Measurements from ENCODE around the gene SPTBN5. TPM values are rescaled to one million over a fixed set of nuclear protein-coding genes. Genes with fewer than 3 reads are reported as not detected.

SPTBN5 gene
- total and polyA plus RNA-seq, 12 donors, result under 0.01 to 6.8 (median 0.55) TPM

GRCh38 chr15:41822471-41822870 lies 71.4 kb downstream of the SPTBN5 start:
- DNase-seq, result no peak
- intact Hi-C loops (cut with DNase I), result no loop called here

GRCh38 chr15:41821831-41822230 lies 72.0 kb downstream of the SPTBN5 start:
- Histone ChIP-seq H3K27ac (no peak overlapping the region), H3K9me3 (replicated peaks in 1 of 3) (no peaks in the 10 kb centered on the region), H3K4me3 (no peak overlapping the region), H3K4me1 (replicated peaks in 1 of 2) (no peaks in the 10 kb centered on the region), H3K36me3 (replicated peaks in 1 of 2) (peaks cover 0 to 85% of the 10 kb centered on the region in 2 donors), H3K27me3 (no peaks in the 10 kb centered on the region)
- no peak for DNase-seq
- intact Hi-C loops (cut with DNase I), result no loop called here
- TF ChIP-seq, protein P1, sequence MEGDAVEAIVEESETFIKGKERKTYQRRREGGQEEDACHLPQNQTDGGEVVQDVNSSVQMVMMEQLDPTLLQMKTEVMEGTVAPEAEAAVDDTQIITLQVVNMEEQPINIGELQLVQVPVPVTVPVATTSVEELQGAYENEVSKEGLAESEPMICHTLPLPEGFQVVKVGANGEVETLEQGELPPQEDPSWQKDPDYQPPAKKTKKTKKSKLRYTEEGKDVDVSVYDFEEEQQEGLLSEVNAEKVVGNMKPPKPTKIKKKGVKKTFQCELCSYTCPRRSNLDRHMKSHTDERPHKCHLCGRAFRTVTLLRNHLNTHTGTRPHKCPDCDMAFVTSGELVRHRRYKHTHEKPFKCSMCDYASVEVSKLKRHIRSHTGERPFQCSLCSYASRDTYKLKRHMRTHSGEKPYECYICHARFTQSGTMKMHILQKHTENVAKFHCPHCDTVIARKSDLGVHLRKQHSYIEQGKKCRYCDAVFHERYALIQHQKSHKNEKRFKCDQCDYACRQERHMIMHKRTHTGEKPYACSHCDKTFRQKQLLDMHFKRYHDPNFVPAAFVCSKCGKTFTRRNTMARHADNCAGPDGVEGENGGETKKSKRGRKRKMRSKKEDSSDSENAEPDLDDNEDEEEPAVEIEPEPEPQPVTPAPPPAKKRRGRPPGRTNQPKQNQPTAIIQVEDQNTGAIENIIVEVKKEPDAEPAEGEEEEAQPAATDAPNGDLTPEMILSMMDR (IDR thresholded peaks at IDR 0.05), result no peak
- no peak for TF ChIP-seq POLR2A (IDR thresholded peaks at IDR 0.05)
- WGBS, 4 donors, result 83 to 94% (median 90%) methylated on average over 3 to 4 of the region's 4 CpGs

More at GRCh38 chr15:41822471-41822870, 71.4 kb downstream of the SPTBN5 start:
- Histone ChIP-seq H3K4me1 (replicated peaks in 1 of 2) (peaks cover 3 to 5% of the 10 kb centered on the region in 2 donors), H3K36me3 (replicated peaks in 1 of 2) (peaks cover 0 to 78% of the 10 kb centered on the region in 2 donors), H3K4me3 (no peak overlapping the region), H3K9me3 (replicated peaks in 1 of 3) (no peaks in the 10 kb centered on the region), H3K27me3 (no peaks in the 10 kb centered on the region), H3K27ac (no peak overlapping the region)
- WGBS, 4 donors, result 90 to 95% (median 93%) methylated on average over 6 of the region's 6 CpGs
- TF ChIP-seq, protein P1 (IDR thresholded peaks at IDR 0.05), result no peak
- TF ChIP-seq POLR2A (IDR thresholded peaks at IDR 0.05), result no peak

DNA sequence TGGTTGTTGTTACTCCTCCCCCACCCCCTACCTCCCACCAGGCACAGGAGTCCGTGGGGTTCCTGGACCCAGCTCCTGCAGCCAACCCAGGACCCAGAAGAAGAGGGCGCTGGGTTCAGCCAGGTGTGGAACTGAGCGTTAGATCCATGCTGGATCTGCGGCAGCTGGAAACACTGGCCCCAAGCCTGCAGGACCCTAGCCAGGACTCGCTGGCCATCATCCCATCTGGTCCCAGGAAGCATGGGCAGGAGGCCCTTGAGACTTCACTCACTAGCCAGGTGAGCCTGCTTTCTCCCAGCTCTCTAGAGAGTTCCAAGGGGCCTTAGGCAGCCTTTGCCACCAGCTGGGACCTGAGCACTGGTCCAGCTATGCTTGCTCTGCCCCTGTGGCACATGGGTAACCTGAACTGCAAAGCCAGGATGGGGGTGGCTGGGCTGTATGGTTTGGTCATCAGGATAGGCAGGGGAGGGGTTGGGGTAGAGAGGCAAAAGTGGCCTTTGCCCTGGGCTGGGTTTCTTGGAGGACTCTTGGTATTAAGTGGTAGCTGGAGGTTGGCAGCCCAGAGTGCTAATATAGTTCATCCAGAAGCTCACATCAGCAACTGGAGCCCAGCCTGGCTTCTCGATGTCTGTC lies 72.9 kb downstream of the SPTBN5 start:
- Histone ChIP-seq H3K27ac (no peak overlapping the region), H3K36me3 (replicated peaks in 1 of 2) (peaks cover 0 to 94% of the 10 kb centered on the region in 2 donors), H3K4me3 (no peak overlapping the region), H3K27me3 (no peaks in the 10 kb centered on the region), H3K9me3 (replicated peaks in 1 of 3) (no peaks in the 10 kb centered on the region), H3K4me1 (replicated peaks in 1 of 2) (no peaks in the 10 kb centered on the region)
- TF ChIP-seq, protein P1 (IDR thresholded peaks at IDR 0.05), result no peak
- intact Hi-C loops (cut with DNase I), result no loop called here
- no peak for DNase-seq
- WGBS, 4 donors, result 69 to 89% (median 84%) methylated on average over 1 to 6 of the region's 6 CpGs

DNA sequence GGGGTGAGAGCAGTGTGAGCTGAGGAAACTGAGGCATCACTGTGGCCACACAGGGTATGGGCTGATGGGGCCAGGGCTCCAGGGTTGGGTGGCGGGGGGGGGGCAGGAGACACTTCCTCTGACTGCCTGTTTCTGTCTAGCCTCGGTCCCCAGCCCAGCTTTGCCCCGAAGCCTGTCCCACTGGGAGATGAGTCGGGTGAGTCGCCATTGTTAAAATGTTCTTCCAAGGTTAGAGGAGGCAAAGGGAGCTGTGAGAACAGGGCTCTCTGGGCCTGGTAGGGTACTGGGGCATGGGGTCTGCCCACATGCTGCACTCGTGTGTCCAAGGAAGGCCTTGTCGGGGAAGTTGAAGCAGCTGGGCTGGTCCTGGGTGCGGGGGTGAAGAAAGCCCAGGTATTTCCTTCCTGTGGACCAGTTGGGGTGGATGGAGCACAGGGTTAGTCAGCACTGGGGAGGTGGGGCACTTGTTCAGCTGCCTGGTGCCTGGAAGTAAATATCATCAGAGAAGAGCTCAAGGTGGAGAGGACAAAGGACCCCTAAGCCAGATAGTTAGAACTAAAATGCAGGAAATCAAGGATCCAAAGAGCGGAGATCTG lies 74.3 kb downstream of the SPTBN5 start:
- intact Hi-C loops (cut with DNase I), result no loop called here
- H3K27me3 ChIP-seq, result no peaks in the 10 kb centered on the region
- no peaks in the 10 kb centered on the region for H3K4me1 ChIP-seq (replicated peaks in 1 of 2)
- DNase-seq, result no peak
- 88 to 93% (median 90%) methylated on average over 4 to 9 of the region's 9 CpGs for WGBS, 4 donors
- peaks cover 0 to 98% of the 10 kb centered on the region in 2 donors for H3K36me3 ChIP-seq (replicated peaks in 1 of 2)
- TF ChIP-seq, protein P1 (IDR thresholded peaks at IDR 0.05), result no peak
- TF ChIP-seq POLR2A (IDR thresholded peaks at IDR 0.05), result no peak
- no peaks in the 10 kb centered on the region for H3K9me3 ChIP-seq (replicated peaks in 1 of 3)
- H3K27ac ChIP-seq, result no peak overlapping the region
- no peak overlapping the region for H3K4me3 ChIP-seq
